GM19328 (cell line): ENCODE measurements around the gene CDC42.
"Not testable (repeated sequence)": the region's sequence is repeated elsewhere in the genome, so short reads cannot be mapped to it uniquely, and the experiment has no call there.

Source experiments
- ATAC-seq: cut with Tn5 transposase; IDR thresholded peaks from one replicate; pipeline ENCODE4 v1.9.1; 2021; ENCODE audit warnings: mild to moderate bottlenecking, moderate library complexity; ENCODE audit not compliant: unreplicated experiment

The CDC42 gene

GRCh38 chr1:22034834-22035233 is 17.7 kb upstream of the CDC42 start:
- ATAC-seq: not testable (repeated sequence)

GRCh38 chr1:22037520-22037919 is 15.0 kb upstream of the CDC42 start:
- ATAC-seq: no peak

- no peak for ATAC-seq
Measured at GRCh38 chr1:22038036-22038435, 14.5 kb upstream of the CDC42 start.

- peak; percentile 89 for ATAC-seq
Measured at GRCh38 chr1:22039594-22040285, 12.8 kb upstream of the CDC42 start.

GRCh38 chr1:22040286-22040623 is 12.3 kb upstream of the CDC42 start:
- ATAC-seq: no peak

- ATAC-seq: no peak
Measured at GRCh38 chr1:22041505-22041904, 11.0 kb upstream of the CDC42 start.

- no peak for ATAC-seq
Measured at GRCh38 chr1:22043198-22043769, 9.2 kb upstream of the CDC42 start.

GRCh38 chr1:22044690-22045420 is 7.7 kb upstream of the CDC42 start:
- ATAC-seq: no peak

- no peak for ATAC-seq
Measured at GRCh38 chr1:22045604-22046228, 6.8 kb upstream of the CDC42 start.

GRCh38 chr1:22048351-22049192 is 3.9 kb upstream of the CDC42 start:
- ATAC-seq: no peak

GRCh38 chr1:22050330-22050729 is 2.2 kb upstream of the CDC42 start:
- ATAC-seq: no peak

GRCh38 chr1:22051607-22052114 is 848 bp upstream of the CDC42 start:
- no peak for ATAC-seq

GRCh38 chr1:22053017-22053860 is 730 bp downstream of the CDC42 start:
- ATAC-seq: peak; percentile 34

GRCh38 chr1:22053861-22054770 is 1.6 kb downstream of the CDC42 start:
- no peak for ATAC-seq

- ATAC-seq: no peak
Measured at GRCh38 chr1:22055463-22055862, 3.0 kb downstream of the CDC42 start.

- no peak for ATAC-seq
Measured at GRCh38 chr1:22056043-22056442, 3.5 kb downstream of the CDC42 start.

GRCh38 chr1:22056936-22057335 is 4.4 kb downstream of the CDC42 start:
- ATAC-seq: no peak

GRCh38 chr1:22057861-22058260 is 5.4 kb downstream of the CDC42 start:
- ATAC-seq: no peak
